GM18861 (cell line): ENCODE data around the gene DKK1.
"Not testable (repeated sequence)": the region's sequence is repeated elsewhere in the genome, so short reads cannot be mapped to it uniquely, and the experiment has no call there.

Experiments used
- ATAC-seq: cut with Tn5 transposase; IDR thresholded peaks from one replicate; pipeline ENCODE4 v1.9.1; 2021; ENCODE audit not compliant: unreplicated experiment

The DKK1 gene

GRCh38 chr10:52365547-52366432, 51.7 kb downstream of the DKK1 start:
- not testable (repeated sequence) for ATAC-seq
